ENCODE results near the gene WDR27. TPM values are rescaled to one million over a fixed set of nuclear protein-coding genes. Genes with fewer than 3 reads are reported as not detected.

The WDR27 gene
- polyA plus RNA-seq, 1 donor from 2014 or later, result 35.8 TPM

- H3K4me3 ChIP-seq (ENCODE audit: low read length), result no peak overlapping the region
- no peak overlapping the region for H3K27ac ChIP-seq (ENCODE audit: low read length)
- H3F3A ChIP-seq (ENCODE audit: insufficient read depth, low read length, poor library complexity, severe bottlenecking), result no peaks in the 10 kb centered on the region
- no peaks in the 10 kb centered on the region for H3K9me2 ChIP-seq (ENCODE audit: insufficient read depth, low read length)
- TF ChIP-seq SMC3 (conservative IDR thresholded peaks at IDR 0.05; ENCODE audit: poor library complexity) (no peak), EZH2 (IDR thresholded peaks at IDR 0.05; ENCODE audit: borderline replicate concordance, insufficient read depth, low read length, poor library complexity, severe bottlenecking) (no peak), TAF1 (IDR thresholded peaks at IDR 0.05; ENCODE audit: low read depth) (no peak), CTCF (IDR thresholded peaks at IDR 0.05; ENCODE audit: poor library complexity, severe bottlenecking) (no peak)
- peaks cover 12% of the 10 kb centered on the region for H3K36me3 ChIP-seq (ENCODE audit: insufficient read depth, low read length)
- H3K27me3 ChIP-seq (ENCODE audit: insufficient read depth, low read depth, low read length), result no peaks in the 10 kb centered on the region
- no peaks in the 10 kb centered on the region for H4K20me1 ChIP-seq (ENCODE audit: insufficient read depth)
- H3K4me2 ChIP-seq (ENCODE audit: low read length), result no peak overlapping the region
- no peak overlapping the region for H2AFZ ChIP-seq (ENCODE audit: low read depth, low read length)
- H3K79me2 ChIP-seq (replicated peaks; ENCODE audit: insufficient read depth, low read length), result no peaks in the 10 kb centered on the region
- H3K9me3 ChIP-seq (ENCODE audit: low read length), result no peaks in the 10 kb centered on the region
- no peak overlapping the region for H3K9ac ChIP-seq (ENCODE audit: low read length)
Measured at GRCh38 chr6:169667716-169668115, 34.1 kb downstream of the WDR27 start.

GRCh38 chr6:169666441-169666840, 35.4 kb downstream of the WDR27 start:
- Histone ChIP-seq H4K20me1 (ENCODE audit: insufficient read depth) (no peaks in the 10 kb centered on the region), H2AFZ (ENCODE audit: low read depth, low read length) (no peak overlapping the region), H3K27ac (ENCODE audit: low read length) (no peak overlapping the region), H3K4me3 (ENCODE audit: low read length) (no peak overlapping the region), H3K9me2 (ENCODE audit: insufficient read depth, low read length) (no peaks in the 10 kb centered on the region), H3K9ac (ENCODE audit: low read length) (no peak overlapping the region), H3K9me3 (ENCODE audit: low read length) (no peaks in the 10 kb centered on the region), H3K36me3 (ENCODE audit: insufficient read depth, low read length) (peaks cover 5% of the 10 kb centered on the region), H3K27me3 (ENCODE audit: insufficient read depth, low read depth, low read length) (no peaks in the 10 kb centered on the region), H3K4me2 (ENCODE audit: low read length) (no peak overlapping the region), H3F3A (ENCODE audit: insufficient read depth, low read length, poor library complexity, severe bottlenecking) (no peaks in the 10 kb centered on the region), H3K79me2 (replicated peaks; ENCODE audit: insufficient read depth, low read length) (no peaks in the 10 kb centered on the region)
- TF ChIP-seq SMC3 (conservative IDR thresholded peaks at IDR 0.05; ENCODE audit: poor library complexity), result no peak
- TF ChIP-seq POLR2AphosphoS5 (IDR thresholded peaks at IDR 0.05), result no peak
- no peak for TF ChIP-seq CTCF (IDR thresholded peaks at IDR 0.05; ENCODE audit: poor library complexity, severe bottlenecking)
- TF ChIP-seq REST (IDR thresholded peaks at IDR 0.05; ENCODE audit: borderline replicate concordance), result no peak
- no peak for TF ChIP-seq MXI1 (conservative IDR thresholded peaks at IDR 0.05; ENCODE audit: poor library complexity, severe bottlenecking)
- TF ChIP-seq EP300 (conservative IDR thresholded peaks at IDR 0.05; ENCODE audit: poor library complexity, severe bottlenecking), result no peak
- no peak for TF ChIP-seq RAD21 (conservative IDR thresholded peaks at IDR 0.05)
- TF ChIP-seq TAF1 (IDR thresholded peaks at IDR 0.05; ENCODE audit: low read depth), result no peak
- no peak for TF ChIP-seq EZH2 (IDR thresholded peaks at IDR 0.05; ENCODE audit: borderline replicate concordance, insufficient read depth, low read length, poor library complexity, severe bottlenecking)

All from neural cell (in vitro differentiated cells).